Measurements from ENCODE around the gene ZSWIM6.

Gene ZSWIM6

DNA sequence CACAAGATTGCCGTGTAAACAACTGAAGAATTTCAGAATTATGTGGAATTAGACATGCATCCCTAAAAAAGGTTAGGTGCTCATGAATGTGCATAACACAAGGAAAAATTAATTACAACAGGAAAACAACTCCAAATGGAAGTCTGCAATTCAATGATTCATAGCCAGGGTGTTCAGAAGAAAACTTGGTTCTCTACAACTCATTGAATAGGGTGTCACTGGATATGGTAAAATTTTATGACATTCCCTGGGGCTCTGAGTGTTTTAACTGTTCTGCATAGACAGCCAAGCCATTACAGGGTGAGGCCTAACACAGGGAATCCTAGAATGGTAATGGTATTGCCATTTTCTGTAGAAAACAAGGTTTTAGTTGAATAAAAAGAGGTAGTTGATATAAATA is 24.4 kb upstream of the ZSWIM6 start:
- DNase-seq, result no peak

DNA sequence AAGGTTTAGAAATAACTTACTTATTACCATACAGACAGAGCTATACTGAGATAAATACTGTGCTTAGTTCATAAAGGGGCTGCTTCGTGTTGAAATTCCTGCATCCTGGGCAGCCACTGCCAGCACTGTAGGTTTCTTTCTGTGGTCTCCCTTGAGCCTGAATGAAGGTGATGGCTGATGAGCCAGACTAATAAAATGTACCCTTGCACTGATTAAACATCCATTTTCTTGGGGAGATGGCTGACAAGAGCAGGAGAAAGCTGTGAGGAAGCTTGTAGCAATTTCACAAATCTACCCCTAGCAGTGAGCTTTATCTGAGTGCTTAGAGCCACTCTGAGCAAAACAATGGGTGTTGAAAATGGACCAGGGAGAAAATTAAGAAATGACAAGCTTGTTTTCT is 23.3 kb upstream of the ZSWIM6 start:
- DNase-seq, result no peak

GRCh38 chr5:61309115-61309514 is 22.9 kb upstream of the ZSWIM6 start:
- DNase-seq, result no peak

- no peak for DNase-seq
Measured at GRCh38 chr5:61311056-61311610, 20.9 kb upstream of the ZSWIM6 start.

DNA sequence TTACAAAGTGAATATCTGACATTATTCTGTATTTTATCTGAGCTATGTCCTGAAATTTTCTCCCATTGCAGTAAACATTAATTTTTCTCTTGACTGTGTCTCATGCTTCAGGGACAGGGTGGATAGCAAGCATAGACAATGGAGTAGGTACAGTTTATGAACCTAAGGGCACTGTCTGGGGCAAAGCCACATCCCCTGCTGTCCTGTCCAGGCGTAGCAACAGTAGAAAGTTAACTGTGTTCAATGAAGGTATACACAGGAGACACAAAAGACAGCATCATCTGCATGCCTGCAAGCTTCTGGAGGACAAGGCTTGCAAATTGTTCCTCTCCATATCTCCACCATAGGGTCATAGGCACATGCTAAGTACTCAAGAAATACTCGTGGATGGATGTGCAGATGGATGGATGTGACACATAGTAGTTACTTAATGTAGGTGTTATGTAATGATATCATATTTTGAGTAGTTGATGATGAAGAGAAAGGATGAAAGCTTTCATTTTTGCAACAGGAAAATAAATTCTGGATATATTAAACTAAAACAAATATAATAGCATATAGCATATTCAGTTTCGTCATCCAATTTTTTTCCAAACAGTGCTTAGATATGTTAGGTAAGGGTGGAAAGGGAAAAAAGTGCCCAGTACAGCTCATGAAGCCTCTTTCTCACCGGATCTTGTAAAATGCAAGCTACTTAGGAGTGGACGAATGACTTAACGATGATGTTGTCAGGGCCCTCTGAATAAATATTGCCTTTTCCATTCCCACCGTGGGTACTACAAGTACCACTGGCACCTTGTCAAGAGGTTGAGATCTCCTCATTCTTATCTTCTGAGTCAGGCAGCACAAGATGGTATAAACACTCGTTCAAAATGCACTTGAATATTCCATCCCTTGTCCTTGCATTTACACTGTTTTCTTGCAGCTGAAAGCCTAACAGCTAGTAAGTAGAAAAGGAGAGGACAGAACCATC is 19.9 kb upstream of the ZSWIM6 start:
- peak; percentile 88 for DNase-seq

GRCh38 chr5:61313960-61314681 is 17.9 kb upstream of the ZSWIM6 start:
- peak; percentile 49 for DNase-seq

DNA sequence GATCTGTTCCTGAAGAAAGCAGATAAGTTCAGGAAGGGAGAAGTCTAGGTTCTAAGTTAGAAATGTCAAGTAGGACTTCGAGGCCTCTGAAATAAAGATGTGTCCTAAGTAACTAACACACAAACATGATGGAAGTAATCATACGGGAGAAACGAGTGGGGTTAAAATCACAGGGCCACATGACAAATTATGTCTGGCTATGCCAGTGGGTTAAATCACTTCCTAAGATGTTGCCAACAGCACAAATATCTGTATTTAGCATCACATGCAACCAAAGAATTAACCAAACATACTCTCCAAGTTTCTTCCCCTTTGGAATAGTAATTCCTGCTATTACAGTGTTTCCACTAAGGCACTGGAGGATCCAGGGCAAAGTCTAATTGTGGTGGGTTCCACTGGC is 13.7 kb upstream of the ZSWIM6 start:
- DNase-seq, result no peak

DNA sequence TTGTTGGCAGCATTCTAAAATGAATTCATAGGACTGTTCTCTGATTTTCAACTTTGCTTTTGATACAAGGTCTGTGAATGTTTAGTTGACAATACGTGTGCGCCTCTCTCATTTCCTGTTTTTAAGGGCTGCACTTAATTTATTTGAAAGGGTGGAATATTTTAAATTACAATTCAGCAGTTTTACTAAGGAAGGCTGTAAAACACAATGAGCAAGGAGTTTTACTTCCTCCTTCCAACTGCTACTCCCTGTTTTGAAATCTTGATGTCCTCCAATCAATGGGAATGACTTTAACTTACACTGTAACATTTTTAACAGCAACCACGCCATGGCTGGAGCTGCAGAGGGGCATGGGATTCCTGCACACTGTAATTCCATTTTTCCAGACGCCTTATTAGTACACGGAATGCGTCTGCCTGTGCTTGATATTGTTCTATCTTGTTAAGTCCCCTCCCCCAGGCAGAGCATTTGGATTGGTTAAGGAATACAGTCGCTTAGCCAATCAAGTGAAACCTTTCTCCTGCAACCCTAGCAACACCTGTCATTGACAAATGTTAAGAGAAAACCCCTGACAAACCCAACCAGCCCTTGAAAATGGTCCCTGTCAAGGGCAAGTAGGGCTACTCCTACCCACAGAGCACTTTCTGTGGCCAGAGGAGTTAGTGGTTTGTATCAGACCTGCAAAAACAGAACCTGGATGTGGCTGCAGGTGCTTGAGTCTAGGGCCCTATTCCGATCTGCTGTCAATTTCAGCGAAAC is 12.5 kb upstream of the ZSWIM6 start:
- DNase-seq, result no peak

DNA sequence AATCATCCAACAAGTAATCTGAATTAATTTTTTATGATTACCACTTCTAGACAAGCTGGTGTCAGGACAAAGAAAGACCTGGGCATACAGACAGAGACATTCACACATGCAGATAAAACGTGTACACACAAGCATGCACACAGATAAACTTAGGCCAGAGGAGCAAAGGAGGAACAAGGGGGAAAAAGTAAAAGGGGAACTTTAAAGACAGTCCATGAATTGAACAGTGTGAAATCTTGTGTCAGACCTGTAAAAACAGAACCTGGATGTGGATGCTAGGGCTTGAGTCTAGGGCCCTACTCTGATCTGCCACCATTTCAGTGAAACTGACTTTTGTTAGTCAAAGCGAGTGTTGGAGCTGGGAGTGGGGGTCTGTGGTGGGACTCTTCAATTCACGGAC is 11.2 kb upstream of the ZSWIM6 start:
- DNase-seq, result no peak

GRCh38 chr5:61321669-61322068 is 10.4 kb upstream of the ZSWIM6 start:
- DNase-seq, result no peak

DNA sequence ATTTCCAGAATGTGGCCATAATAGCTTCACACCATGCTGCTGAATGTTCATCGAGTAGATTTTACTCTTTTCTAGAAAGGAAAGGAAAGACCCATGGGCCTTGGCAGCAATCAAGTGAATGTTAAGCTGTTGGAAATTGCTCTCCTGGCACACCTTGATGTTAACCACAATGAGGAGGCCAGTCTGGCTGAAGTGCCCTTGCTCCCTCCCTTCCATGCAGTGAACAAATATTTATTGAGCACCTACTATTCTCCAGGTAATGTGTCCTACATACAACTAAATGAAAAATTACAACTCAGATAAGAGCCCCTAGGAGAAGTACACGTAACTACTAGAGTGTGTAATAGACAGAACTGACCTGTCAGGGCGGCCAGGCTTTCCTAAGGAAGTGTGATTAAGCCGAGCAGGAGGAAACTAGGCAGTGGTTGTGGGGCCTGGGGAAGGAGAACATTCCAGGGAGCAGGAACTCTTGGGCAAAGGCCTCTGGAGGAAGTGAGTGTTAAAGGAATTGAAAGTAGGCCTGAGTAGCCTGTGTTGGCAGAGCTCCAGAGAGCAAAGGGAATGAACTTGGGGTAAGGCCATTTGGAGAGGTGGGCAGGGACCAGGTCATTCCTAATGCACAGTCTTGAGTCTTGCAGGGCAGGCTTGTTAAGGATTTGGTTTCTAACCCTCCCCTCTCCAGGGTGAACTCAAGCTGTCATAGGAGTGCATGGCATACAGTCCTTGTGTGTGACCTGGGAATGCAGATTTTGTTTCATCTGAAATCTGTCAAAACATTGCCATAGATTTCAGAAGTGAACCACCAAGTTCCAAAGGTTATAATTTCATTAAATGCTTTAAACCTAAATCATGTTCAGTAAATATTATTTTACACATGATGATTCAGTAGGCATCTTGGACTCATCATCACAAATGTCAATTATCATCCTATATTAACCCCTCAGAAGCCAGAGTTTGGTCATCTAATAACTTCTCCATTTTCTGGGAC is 9.0 kb upstream of the ZSWIM6 start:
- DNase-seq, result no peak

DNA sequence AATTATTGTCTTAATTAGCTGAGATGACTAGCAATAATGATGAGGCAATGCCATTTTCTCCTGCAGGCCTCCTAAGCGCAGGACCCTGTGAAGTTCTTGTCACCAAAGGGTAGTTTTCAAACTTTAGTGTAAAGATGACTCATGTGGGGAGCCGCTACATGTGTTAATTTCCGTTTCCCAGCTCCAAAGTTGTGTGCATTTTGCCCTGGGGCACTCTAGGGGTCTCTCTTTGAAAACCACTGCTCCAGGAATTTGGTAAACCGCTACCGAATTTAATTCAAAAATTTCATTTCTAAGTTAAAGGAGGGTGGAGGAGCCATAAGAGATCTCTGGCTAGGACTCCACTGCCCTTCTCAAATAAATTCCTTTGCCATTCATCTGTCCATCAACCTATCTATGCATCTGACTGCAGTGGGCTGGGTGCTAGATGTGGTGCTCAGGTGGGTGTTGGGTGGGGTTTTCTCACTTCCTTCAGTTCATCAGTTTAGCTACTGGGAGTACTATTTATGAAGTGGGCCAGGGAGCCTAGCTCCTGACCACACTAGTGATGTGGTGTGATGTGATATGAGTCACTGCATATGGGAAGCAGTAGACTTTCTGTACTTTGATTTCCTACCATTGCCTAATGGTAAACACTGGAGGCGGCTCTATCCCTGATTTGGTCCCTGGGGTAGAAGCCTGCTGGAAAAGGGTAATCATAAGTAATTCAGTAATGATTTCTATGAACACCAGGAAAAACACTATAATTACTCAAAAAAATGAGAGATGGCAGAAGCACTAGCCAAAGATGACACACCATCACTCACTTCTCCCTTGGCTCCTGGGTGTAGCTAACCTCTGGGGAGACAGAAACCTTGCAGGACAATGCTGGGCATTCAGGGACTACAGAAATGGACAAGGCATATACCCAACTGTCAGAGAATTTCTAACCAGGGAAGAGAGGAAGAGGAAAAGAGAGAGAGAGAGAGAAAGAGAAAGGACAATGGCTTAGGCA is 4.0 kb upstream of the ZSWIM6 start:
- peak; percentile 8 for DNase-seq

DNA sequence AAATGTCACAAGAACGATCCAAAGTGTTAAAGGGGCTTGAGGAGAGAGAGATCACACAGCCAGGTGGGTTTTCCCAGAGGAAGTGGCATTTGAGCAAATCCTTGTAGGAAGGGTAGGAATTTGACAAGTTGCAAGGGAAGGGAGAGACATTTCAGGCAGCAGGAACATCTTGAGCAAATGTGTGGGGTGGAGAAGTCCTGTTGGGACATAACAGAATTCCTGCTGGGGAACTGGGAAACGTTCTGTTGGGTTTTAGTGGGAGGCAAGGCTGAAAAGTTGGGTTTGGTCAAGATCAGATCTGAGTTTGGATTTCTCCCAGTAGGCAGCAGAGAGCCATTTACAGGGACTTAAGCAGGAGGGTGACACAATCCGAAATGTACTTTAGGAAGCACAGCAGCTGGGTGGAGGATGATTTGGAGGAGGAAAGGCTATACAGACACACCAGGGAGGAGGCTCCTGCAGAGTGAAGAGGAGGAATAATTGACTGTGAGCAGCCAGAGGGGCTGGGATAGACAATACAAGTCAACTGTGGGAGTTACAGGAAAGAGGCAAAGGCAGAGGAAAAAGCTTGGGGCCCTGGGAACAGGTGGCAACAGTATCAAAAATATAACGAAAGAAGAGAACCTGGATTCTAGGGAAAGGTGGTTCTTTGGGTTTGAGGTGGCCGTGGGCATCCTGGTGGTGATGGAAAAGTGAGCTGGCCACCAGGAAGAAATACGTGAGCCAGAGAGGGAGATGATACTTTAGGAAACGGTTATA is 3.1 kb upstream of the ZSWIM6 start:
- no peak for DNase-seq

DNA sequence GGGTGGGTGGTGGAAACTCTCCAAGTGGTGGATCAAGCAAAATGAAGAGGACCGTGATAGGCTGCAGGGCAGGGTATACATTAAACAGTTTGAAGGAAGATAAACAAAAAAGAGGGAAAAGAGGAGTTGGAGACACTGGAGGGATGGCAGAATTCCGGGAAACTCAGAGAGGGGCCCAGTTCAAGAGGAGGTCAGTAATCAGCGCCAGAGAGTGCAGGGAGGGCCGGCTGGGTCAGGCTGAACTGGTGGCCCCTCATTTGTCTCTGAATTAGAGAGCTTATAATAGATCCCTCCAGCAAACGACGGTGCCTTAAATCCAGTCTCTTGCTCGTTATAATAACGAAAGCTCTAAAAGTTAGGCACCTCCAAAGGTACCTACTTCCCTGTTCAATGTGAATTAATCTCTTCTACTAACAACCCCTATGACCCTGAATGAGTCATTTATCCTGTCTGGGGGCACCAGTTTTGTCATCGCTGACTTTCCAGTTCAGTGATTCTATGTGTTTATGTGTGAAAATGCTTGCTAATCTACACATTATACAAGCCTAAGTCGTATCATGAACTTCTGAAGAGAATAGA is 2.4 kb upstream of the ZSWIM6 start:
- DNase-seq, result no peak

GRCh38 chr5:61330341-61330844 is 1.7 kb upstream of the ZSWIM6 start:
- DNase-seq, result peak; percentile 79

GRCh38 chr5:61330845-61331406 is 1.1 kb upstream of the ZSWIM6 start:
- DNase-seq, result peak; percentile 79

DNA sequence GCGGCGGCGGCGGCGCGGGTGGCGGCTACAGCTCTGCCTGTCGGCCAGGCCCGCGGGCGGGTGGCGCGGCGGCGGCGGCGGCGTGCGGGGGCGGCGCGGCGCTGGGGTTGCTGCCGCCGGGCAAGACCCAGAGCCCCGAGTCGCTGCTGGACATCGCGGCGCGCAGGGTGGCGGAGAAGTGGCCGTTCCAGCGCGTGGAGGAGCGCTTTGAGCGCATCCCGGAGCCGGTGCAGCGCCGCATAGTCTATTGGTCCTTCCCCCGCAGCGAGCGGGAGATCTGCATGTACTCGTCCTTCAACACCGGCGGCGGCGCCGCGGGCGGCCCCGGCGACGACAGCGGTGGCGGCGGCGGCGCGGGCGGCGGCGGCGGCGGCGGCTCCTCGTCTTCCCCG is 296 bp downstream of the ZSWIM6 start:
- DNase-seq, result no peak

- DNase-seq, result no peak
Measured at GRCh38 chr5:61332851-61333320, 828 bp downstream of the ZSWIM6 start.

All from kidney glomerular epithelial cell (primary cell).